Eye (tissue), 1 donor: ENCODE data around the gene WARS2.
A peak's percentile ranks its signal among the peaks of the same experiment; 100 is the strongest.
"Not testable (repeated sequence)": the region's sequence is repeated elsewhere in the genome, so short reads cannot be mapped to it uniquely, and the experiment has no call there.

ENCODE experiments used
- DNase-seq: peaks from one replicate; pipeline ENCODE4 v3.0.0-alpha.2; 2015

WARS2 gene

GRCh38 chr1:119140177-119141019 is at the start of gene WARS2:
WARS2 (minus strand) TSS chr1:119140653; CDS start chr1:119140644, 9 bp downstream.
- peak; percentile 99 for DNase-seq

GRCh38 chr1:119188926-119189325 is 48.5 kb upstream of the WARS2 start:
- DNase-seq = no peak

DNA sequence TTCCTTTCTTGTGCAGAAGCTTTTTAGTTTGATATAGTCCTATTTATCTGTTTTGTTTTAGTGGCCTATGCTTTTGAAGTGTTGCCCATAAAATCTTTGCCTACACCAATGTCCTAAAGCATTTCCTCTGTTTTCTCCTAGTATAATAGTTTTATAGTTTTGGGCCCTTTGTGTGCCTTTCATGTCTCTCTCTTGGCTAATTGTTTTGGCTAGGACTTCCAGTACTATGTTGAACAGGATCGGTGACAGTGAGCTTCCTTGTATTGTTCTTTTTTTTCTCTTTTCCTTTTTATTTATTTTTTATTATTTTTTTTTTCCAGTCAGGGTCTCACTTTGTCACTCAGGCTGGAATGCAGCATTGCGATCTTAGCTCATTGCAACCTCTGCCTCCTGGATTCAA is 47.0 kb upstream of the WARS2 start:
- DNase-seq = no peak

DNA sequence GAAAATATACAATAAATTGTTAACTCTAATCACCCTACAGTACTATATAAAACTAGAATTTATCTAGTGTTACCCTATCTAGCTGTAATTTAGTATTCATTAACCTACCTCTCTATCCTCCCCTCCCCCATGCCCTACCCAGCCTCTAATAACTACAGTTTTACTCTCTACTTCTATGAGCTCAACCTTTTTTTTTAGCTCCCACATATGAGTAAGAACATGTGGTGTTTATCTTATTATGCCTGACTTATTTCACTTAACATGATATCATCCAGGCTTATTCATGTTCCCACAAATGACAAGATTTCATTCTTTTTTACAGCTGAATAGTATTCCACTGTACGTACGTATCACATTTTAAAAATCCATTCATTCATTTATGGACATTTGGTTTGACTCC is 46.0 kb upstream of the WARS2 start:
- no peak for DNase-seq

- DNase-seq = no peak
These were observed 44.5 kb upstream of the WARS2 start for GRCh38 chr1:119184972-119185371.

GRCh38 chr1:119181218-119181617 is 40.8 kb upstream of the WARS2 start:
- DNase-seq = no peak

- no peak for DNase-seq
These were observed 38.6 kb upstream of the WARS2 start for GRCh38 chr1:119179051-119179450.

DNA sequence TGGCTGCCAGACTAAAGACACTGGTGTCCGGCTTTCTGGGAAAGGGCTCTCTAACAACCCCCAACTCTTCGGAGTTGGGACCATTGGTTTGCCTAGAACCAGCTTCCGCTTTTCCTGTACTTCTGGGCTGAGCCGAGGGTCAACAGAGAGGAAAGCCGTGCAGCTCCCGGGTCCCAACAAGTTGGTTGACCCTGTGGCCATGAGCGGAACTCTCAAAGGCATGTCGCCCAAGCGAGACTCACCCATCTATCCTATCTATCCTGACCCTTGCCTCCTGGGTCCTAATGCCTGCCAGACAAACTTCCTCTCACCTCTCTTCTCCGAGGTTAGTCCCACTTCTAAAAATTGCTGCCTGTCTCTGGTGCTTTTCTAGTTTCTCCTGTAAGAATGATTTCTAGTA is 32.5 kb upstream of the WARS2 start:
- DNase-seq = not testable (repeated sequence)

GRCh38 chr1:119171381-119172010 is 31.0 kb upstream of the WARS2 start:
- DNase-seq = not testable (repeated sequence)

DNA sequence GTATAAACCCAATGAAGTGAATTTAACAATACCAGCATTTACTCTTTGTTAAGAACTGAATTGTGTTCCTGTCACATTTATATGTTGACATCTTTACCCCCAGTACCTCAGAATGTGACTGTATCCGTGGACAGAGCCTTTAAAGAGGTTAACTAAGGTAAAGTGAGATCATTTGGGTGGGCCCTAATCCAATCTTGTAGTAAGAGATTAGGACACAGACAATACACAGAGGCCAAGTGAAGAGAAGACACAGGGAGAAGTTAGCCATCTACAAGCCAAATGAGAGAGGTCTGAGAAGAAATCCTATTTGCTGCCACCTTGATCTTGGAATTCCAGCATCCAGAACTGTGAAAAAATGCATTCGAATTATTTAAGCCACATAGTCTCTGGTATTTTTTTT is 22.9 kb upstream of the WARS2 start:
- no peak for DNase-seq

GRCh38 chr1:119160866-119161265 is 20.4 kb upstream of the WARS2 start:
- DNase-seq = peak; percentile 41

DNA sequence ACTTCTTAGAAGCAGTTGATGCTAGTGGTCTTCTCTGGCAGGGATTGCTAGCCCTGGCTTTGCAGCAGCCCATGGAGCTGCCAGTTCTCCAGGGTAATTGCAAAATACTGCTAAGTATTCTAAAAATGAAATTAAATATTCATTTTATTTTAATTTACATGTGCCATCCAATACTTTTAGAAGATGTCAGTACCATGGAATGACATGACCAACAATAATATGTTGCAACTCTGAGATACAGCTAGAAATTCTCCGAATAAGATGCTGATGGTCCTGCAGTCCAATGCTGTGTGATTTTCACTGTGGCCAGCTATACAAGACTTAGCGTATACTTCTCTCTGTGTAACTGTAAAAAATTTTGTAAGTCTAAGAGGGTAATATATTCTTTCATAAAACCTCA is 20.0 kb upstream of the WARS2 start:
- DNase-seq = no peak

DNA sequence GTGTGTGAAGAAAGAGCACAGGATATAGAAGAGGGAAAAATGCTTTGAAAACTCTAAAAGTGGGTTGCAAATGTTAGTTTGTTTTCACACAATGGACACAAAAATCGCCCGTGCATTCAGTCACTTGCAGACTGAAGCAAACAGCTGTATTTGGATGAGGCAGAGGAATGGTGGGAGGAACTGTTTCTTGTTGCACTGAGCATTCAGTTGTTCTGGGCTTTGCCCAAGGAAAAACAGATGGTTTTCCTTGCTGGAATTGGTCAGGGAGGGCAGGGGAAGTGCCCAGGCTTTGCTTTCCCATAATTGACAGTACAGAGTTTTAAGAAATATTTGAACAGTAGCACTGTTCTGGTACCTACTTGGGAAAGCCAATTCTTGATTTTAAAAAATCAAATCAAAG is 19.5 kb upstream of the WARS2 start:
- no peak for DNase-seq

DNA sequence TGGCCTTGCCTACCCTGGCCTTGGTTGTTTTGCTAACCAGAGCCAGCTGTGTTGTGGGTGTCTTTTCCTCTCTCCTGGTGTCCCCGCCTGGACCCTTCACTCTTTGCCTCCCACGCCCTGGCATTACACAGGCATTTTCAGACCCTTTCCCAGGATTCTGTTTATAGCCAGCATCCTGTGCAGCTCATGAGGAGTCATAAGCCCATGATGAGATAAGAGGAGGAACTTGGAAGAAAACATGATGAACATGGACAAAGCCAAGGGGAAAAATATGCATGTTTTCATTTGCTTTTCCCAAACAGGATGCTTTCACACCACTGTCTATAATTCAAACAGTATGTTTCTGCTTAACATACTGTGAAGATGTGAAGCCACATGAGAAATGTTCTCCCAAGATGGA is 18.7 kb upstream of the WARS2 start:
- peak; percentile 34 for DNase-seq

DNA sequence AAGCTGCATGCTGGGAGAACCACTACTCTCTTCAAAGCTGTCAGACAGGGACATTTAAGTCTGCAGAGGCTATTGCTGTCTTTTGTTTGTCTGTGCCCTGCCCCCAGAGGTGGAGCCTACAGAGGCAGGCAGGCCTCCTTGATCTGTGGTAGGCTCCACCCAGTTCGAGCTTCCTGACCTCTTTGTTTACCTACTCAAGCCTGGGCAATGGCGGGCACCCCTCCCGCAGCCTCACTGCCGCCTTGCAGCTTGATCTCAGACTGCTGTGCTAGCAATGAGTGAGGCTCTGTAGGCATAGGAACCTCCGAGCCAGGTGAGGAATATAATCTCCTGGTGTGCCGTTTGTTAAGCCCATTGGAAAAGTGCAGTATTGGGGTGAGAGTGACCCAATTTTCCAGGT is 16.3 kb upstream of the WARS2 start:
- DNase-seq = not testable (repeated sequence)

DNA sequence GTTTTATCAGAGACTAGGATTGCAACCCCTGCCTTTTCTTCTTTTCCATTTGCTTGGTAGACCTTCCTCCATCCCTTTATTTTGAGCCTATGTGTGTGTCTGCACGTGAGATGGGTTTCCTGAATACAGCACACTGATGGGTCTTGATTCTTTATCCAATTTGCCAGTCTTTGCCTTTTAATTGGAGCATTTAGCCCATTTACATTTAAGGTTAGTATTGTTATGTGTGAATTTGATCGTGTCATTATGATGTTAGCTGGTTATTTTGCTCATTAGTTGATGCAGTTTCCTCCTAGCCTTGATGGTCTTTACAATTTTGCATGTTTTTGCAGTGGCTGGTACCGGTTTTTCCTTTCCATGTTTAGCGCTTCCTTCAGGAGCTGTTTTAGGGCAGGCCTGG is 14.6 kb upstream of the WARS2 start:
- not testable (repeated sequence) for DNase-seq

GRCh38 chr1:119150150-119150549 is 9.7 kb upstream of the WARS2 start:
- no peak for DNase-seq

DNA sequence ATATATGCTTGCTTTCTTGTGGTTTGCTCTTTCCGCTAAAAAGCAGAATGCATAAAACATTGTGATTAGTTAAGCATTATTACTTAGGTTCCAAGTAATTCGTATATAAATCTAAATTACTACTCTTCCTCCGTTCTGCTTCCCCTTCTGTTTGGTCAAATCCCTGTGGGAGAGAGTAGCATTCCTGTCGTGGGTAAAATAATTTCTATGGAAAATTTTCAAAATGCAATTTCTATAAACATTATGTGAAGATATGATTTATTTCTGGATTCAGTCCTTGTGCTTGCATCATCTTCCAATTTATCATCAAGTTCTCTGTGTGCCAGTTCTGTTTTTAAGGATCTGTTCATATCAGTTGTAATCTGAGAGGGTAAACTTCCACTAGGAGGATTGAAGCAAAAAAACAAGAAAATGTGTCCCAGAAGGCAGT is 7.2 kb upstream of the WARS2 start:
- DNase-seq = no peak

DNA sequence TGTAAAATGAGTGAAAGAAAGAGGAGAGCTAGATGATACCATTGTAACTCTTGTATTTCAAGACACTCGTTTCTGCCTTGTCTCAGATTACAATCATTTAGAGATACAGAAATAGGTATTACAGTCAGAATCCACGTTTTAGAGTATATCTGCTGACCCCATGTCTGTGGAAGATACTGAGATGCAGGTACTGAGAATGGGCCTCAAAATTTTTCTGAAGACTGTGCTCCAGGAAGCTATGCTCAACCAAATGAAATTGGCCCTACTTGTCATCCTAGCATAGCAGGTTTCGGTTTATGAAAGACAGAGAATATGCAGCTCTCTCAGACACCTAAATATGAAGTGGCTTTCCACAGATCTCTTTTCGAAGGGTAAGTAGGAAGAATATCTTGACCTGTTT is 6.0 kb upstream of the WARS2 start:
- no peak for DNase-seq

GRCh38 chr1:119144813-119145212 is 4.4 kb upstream of the WARS2 start:
- no peak for DNase-seq

GRCh38 chr1:119143706-119144105 is 3.3 kb upstream of the WARS2 start:
- DNase-seq = no peak

DNA sequence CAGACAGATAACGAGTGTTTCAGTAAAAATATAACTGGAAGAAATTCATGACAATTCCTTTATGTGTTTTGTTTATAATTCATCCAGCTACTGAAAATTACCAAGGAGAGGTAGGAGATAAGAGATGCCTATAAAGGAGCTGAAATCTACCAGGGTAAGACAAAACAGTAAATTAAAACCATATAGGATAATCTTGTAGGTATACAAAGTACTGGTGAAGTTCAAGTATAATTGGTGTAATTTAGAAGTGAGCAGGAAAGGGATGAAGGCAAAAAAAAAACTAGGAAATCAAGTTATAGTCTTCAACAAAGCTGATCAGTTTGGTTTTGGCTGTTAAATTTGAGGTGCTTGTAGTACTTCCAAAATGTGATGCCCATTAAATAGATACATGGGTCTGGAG is 1.2 kb upstream of the WARS2 start:
- DNase-seq = no peak

GRCh38 chr1:119141020-119141424 is 569 bp upstream of the WARS2 start:
- DNase-seq = no peak

DNA sequence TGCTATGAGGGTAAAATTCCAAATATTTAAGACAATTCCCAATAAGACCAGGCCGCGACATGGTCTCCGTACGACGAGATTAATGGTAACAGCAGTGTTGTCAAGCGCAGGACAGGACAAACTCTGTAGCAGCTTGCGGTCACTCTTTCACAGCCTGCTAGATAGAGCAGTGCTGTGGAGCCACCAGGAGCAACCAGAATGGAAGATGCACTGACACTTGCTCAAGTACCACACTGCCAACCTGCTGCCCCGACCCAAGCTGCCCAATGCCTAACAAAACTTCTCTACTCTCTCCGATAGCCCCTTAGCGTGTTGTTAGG is 636 bp downstream of the WARS2 start:
- DNase-seq = no peak

DNA sequence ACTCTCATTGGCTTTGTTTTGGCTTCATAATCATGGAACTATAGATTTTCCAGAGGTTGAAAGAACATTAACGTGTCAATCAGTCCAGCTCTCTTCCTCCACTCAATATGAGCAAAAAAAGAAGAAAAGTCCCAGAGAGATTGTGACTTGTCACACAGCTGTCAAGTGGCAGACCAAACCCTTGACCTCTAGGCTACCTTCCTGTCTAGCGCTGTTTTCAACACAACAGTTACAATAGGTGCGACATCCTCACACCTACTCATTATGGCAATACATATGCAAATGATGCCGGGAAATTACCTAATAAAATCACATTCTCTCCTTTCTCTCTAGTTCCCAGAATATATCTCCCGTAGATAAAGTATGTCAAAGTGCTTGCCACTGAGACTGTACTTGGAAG is 1.1 kb downstream of the WARS2 start:
- DNase-seq = no peak
